GM13977 (cell line): ENCODE data around the gene GRID2.

Experiments used
- DNase-seq: peaks from one replicate; pipeline ENCODE4 v3.0.0; 2012; ENCODE audit warnings: low spot score
- in situ Hi-C: fragments of 300-500 bp; cut with MboI; formaldehyde crosslinking; loops from one replicate; pipeline ENCODE4 v1.12.0; 2022; ENCODE audit warnings: low sequenced_read_pairs, low pct_unique_long_range_greater_than_20kb, mixed read lengths, inconsistent platforms; ENCODE audit not compliant: unreplicated experiment
- TF ChIP-seq, protein P1 (sequence below): IDR thresholded peaks from 2 replicates; pipeline ENCODE4 v1.5.1; 2012; ENCODE audit warnings: mild to moderate bottlenecking, control low read depth; ENCODE audit not compliant: insufficient read depth; ENCODE audit errors: extremely low read depth, missing control alignments

GRID2 gene

DNA sequence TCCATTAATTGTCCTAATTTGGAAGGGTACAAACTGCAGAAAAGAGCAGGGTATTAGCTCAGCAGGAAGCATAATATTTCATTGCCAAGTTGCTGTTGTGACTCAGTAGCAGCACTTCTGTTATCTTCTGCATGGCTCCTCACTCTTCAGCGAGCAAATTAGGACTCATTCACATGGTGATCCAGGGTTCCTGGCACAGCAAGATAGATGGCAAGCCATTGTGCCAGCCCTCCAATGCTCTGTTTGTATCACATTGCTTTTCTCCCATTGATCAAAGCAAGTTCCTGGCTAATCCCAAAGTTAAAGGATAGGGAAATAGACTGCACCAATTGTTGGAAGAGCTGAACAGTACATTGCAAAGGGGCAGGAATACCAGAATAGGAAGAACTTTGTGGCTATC is 1142.3 kb downstream of the GRID2 start:
- in situ Hi-C loops, result no loop called here
- no peak for DNase-seq

DNA sequence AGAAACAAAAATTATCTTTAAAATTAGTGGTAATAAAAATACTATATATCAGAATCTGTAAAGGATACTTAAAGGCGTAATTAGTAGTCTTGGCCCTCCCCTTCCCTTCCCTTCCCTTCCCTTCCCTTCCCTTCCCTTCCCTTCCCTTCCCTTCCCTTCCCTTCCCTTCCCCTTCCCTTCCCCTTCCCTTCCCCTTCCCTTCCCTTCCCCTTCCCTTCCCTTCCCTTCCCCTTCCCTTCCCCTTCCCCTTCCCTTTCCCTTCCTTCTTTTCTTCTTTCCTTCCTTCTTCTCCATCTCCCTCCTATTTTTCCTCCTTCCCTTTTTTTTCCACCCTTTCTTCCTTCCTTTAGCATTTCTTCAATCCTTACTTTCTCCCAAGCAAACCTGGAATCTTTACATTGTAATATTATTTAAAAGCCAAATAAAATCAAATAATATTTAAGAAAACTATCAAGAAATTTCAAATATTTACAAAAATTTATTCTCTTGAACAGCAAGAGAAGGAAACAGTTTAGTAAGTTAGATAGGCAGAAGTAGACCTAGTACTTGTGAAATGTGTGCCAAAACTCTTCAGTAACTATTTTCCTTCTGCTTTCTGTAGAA is 1145.0 kb downstream of the GRID2 start:
- no peak for DNase-seq
- TF ChIP-seq, protein P1, sequence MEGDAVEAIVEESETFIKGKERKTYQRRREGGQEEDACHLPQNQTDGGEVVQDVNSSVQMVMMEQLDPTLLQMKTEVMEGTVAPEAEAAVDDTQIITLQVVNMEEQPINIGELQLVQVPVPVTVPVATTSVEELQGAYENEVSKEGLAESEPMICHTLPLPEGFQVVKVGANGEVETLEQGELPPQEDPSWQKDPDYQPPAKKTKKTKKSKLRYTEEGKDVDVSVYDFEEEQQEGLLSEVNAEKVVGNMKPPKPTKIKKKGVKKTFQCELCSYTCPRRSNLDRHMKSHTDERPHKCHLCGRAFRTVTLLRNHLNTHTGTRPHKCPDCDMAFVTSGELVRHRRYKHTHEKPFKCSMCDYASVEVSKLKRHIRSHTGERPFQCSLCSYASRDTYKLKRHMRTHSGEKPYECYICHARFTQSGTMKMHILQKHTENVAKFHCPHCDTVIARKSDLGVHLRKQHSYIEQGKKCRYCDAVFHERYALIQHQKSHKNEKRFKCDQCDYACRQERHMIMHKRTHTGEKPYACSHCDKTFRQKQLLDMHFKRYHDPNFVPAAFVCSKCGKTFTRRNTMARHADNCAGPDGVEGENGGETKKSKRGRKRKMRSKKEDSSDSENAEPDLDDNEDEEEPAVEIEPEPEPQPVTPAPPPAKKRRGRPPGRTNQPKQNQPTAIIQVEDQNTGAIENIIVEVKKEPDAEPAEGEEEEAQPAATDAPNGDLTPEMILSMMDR, result no peak
- in situ Hi-C loops, result no loop called here

More for the DNA sequence above, 1142.3 kb downstream of the GRID2 start:
- TF ChIP-seq, protein P1, result no peak

DNA sequence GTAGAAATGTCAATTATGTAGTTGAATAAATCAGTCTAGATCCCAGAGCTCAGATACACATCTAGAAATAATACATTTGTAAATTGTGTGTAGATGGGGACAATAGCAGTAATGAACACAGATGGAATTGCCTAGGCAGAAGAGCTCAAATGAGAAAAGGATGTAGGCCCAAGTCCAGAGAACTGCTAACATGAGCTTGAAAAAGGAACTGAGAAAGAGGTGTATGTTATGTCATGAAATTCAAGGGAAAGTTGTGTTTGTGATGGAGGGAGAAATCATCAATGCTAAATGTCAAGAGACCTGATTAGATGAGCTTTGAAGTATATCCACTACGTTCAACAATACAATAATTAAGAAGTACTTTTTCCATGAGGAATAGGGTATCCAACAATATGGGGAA is 1148.2 kb downstream of the GRID2 start:
- TF ChIP-seq, protein P1, result no peak

DNA sequence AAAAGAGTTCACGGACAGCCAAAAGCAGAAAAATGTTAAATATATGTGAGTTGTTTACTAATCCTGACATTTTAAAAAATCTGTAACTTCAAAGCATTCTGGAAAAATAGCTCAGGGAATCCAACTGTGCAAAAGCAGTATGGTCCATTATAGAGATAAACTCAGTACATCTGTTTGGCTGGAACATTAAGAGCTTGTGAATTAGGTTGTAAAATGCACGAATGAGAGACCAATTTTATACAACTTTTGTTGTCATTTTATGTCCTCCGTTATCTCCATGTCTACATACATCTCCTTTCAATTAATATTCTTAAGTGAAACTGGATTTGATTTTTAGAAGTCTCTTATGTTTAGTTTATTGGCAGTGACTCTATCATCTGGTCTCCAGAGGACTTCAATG is 1157.8 kb downstream of the GRID2 start:
- in situ Hi-C loops, result no loop called here
- TF ChIP-seq, protein P1, result no peak
- DNase-seq, result no peak

More for the DNA sequence above, 1148.2 kb downstream of the GRID2 start:
- DNase-seq, result no peak
- in situ Hi-C loops, result no loop called here

DNA sequence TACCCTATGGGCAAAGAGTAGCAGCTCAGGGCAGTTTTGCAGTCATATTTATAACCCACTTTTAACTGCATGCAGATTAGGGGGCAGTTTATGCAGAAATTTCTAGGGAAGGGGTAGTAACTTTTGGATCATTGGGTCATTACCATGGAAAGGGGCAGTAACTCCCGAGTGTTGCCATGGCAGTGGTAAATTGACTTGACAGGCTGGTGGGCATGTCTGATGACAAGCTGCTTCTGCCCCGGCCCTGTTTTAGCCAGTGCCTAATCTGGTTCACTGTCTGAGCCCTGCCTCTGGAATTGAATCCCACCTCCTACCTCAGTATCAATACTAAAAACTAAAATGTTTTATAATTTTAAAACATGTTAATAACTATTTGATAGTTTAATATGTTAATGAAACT is 1162.7 kb downstream of the GRID2 start:
- TF ChIP-seq, protein P1, result no peak
- in situ Hi-C loops, result no loop called here
- no peak for DNase-seq

DNA sequence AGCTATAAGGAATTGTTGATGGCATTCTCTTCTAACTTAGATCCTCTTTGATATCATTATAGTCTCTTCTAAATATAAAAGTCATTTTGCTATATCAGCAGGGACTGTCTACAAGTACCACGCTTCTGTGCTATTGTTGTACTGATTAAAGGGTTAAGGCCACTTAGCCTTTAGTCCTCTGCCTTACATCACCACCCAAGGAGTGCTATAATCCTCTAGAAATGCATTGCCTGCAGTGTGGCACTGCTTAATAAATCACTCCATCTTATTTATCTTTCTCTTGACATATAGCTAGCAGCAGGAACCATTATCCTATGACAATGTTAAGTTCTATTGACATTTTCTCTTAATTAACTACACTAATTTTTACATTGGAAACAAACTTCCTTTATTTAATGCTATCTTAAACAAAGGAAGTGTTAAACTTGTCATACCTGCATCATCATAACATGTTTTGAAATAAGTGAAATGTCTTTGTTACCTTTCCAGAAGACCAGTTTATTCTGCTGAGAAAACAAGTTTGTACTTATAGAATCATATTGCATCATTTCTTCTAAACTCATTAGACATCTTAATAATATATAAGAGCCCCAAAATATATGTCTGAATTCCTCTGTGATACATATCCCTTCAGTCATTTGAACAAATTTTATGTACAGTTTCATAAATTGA is 1163.9 kb downstream of the GRID2 start:
- in situ Hi-C loops, result no loop called here
- DNase-seq, result no peak
- TF ChIP-seq, protein P1, result no peak

DNA sequence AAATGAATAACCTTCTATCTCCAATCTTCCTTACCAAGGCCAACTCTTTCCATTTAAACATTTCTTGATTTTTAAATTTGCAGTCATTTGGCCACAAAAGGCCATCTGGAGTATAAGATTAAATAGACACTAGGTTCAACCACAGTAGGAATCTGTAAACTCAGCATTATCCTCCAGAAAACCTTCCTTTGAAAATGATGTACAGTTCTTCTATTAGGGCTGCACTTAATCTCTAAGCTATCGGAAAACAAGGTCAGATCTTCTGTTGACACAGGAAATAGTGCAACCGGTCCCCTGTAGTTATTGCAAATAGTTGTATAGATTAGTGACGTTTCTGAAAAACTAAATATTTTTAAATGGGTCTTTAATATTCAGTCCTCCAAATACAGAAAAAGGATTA is 1165.8 kb downstream of the GRID2 start:
- in situ Hi-C loops, result no loop called here
- TF ChIP-seq, protein P1, result no peak
- no peak for DNase-seq
